Measurements from ENCODE around the gene SNX13.
A peak's percentile ranks its signal among the peaks of the same experiment; 100 is the strongest.

The SNX13 gene

GRCh38 chr7:17940951-17941431 lies 697 bp upstream of the SNX13 start:
- H2AFZ ChIP-seq, result peak overlapping the region; percentile 98
- H3K36me3 ChIP-seq (ENCODE audit: control insufficient read depth, insufficient read depth, low read length), result no peaks in the 10 kb centered on the region
- no peaks in the 10 kb centered on the region for H3K9me3 ChIP-seq (ENCODE audit: control insufficient read depth, low read length)
- H3K4me3 ChIP-seq (ENCODE audit: low read depth, low read length), result peak overlapping the region; percentile 94
- TF ChIP-seq CTCF (IDR thresholded peaks at IDR 0.05), result no peak
- H3K27ac ChIP-seq, result peak overlapping the region; percentile 92
- H3K4me2 ChIP-seq (ENCODE audit: low read length), result peak overlapping the region; percentile 73
- peaks cover 11% of the 10 kb centered on the region for H3K79me2 ChIP-seq
- H3K27me3 ChIP-seq (ENCODE audit: control insufficient read depth, insufficient read depth, low read length), result no peaks in the 10 kb centered on the region
- peaks cover 14% of the 10 kb centered on the region for H3K4me1 ChIP-seq
- H3K9ac ChIP-seq, result peak overlapping the region; percentile 56

GRCh38 chr7:17939606-17940301 lies 540 bp downstream of the SNX13 start:
- H3K27me3 ChIP-seq (ENCODE audit: control insufficient read depth, insufficient read depth, low read length), result no peaks in the 10 kb centered on the region
- H2AFZ ChIP-seq, result peak overlapping the region; percentile 98
- H3K27ac ChIP-seq, result peak overlapping the region; percentile 92
- H3K4me3 ChIP-seq (ENCODE audit: low read depth, low read length), result peak overlapping the region; percentile 94
- peak overlapping the region; percentile 88 for H3K4me2 ChIP-seq (ENCODE audit: low read length)
- peaks cover 14% of the 10 kb centered on the region for H3K4me1 ChIP-seq
- H3K9ac ChIP-seq, result peak overlapping the region; percentile 97
- H3K36me3 ChIP-seq (ENCODE audit: control insufficient read depth, insufficient read depth, low read length), result no peaks in the 10 kb centered on the region
- no peak for TF ChIP-seq CTCF (IDR thresholded peaks at IDR 0.05)
- peaks cover 20% of the 10 kb centered on the region for H3K79me2 ChIP-seq
- no peaks in the 10 kb centered on the region for H3K9me3 ChIP-seq (ENCODE audit: control insufficient read depth, low read length)

GRCh38 chr7:17939211-17939605 lies 1.1 kb downstream of the SNX13 start:
- no peaks in the 10 kb centered on the region for H3K9me3 ChIP-seq (ENCODE audit: control insufficient read depth, low read length)
- TF ChIP-seq CTCF (IDR thresholded peaks at IDR 0.05), result no peak
- peak overlapping the region; percentile 92 for H3K27ac ChIP-seq
- peak overlapping the region; percentile 94 for H3K4me3 ChIP-seq (ENCODE audit: low read depth, low read length)
- H3K36me3 ChIP-seq (ENCODE audit: control insufficient read depth, insufficient read depth, low read length), result no peaks in the 10 kb centered on the region
- H2AFZ ChIP-seq, result peak overlapping the region; percentile 98
- peaks cover 17% of the 10 kb centered on the region for H3K4me1 ChIP-seq
- H3K4me2 ChIP-seq (ENCODE audit: low read length), result peak overlapping the region; percentile 88
- no peaks in the 10 kb centered on the region for H3K27me3 ChIP-seq (ENCODE audit: control insufficient read depth, insufficient read depth, low read length)
- H3K79me2 ChIP-seq, result peaks cover 26% of the 10 kb centered on the region
- H3K9ac ChIP-seq, result no peak overlapping the region

GRCh38 chr7:17937506-17938120 lies 2.7 kb downstream of the SNX13 start:
- Histone ChIP-seq H3K36me3 (ENCODE audit: control insufficient read depth, insufficient read depth, low read length) (no peaks in the 10 kb centered on the region), H3K9me3 (ENCODE audit: control insufficient read depth, low read length) (no peaks in the 10 kb centered on the region), H3K4me2 (ENCODE audit: low read length) (peak overlapping the region; percentile 14), H3K4me3 (ENCODE audit: low read depth, low read length) (no peak overlapping the region), H3K9ac (no peak overlapping the region), H3K27ac (no peak overlapping the region), H3K4me1 (peaks cover 18% of the 10 kb centered on the region), H2AFZ (no peak overlapping the region), H3K79me2 (peaks cover 40% of the 10 kb centered on the region), H3K27me3 (ENCODE audit: control insufficient read depth, insufficient read depth, low read length) (no peaks in the 10 kb centered on the region)
- no peak for TF ChIP-seq CTCF (IDR thresholded peaks at IDR 0.05)

Data from parathyroid adenoma (tissue), 2 donors.